GM18873 (cell line): ENCODE measurements around the gene CEP104.

ENCODE experiments used
- ATAC-seq: cut with Tn5 transposase; IDR thresholded peaks from one replicate; pipeline ENCODE4 v1.9.1; 2021; ENCODE audit warnings: mild to moderate bottlenecking, moderate library complexity, moderate number of reproducible peaks; ENCODE audit not compliant: unreplicated experiment, low FRiP score

CEP104 gene

DNA sequence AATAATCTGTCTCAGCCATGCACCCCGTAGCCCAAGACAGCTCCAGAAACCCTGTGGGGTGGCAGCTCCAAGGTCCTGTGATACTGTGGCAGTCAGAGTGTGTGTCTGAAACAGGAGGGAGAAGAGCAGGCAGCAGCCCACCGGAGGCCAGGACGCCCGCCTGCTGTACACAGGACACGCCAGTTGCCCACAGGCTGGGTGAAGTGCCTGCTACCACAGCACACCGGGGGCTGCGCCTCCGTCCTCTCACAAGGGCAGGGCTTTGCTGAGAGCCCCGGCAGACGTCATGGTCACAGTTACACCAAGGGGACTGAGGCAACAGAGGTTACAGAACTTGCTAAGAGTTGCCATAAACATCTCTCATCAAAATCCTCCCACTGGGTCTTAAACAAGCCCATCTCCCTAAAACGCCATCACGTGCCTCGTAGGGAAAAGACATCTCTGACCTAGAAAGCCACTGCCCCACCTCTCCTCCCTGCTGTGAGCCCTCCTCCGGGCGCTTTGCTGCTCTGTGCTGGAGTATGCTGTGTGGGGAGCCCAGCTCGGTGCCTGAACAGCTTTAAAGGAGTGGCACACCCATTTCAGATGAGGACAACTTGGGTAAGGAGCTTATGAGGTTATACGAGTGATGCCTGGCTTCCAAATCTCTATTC, 37.7 kb upstream of the CEP104 start:
- ATAC-seq: no peak

DNA sequence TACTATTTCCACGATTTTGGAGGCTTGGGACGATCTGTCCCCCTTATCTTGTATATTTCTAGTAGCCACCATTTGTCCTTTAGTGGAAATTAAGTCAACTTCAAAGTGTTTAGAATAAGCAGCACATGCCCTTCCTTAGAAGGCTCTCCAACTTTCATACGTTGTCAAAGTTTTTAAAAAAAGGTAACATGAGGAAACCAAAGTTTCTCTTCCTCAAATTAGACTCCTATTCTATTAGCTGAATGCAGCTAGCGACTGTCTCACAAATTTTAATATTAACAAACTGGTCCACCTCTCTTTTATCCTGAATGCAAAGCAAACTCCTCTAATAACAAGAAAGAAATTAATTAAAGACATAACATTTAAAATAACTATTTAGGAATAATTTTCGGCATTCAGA, 36.2 kb upstream of the CEP104 start:
- no peak for ATAC-seq

DNA sequence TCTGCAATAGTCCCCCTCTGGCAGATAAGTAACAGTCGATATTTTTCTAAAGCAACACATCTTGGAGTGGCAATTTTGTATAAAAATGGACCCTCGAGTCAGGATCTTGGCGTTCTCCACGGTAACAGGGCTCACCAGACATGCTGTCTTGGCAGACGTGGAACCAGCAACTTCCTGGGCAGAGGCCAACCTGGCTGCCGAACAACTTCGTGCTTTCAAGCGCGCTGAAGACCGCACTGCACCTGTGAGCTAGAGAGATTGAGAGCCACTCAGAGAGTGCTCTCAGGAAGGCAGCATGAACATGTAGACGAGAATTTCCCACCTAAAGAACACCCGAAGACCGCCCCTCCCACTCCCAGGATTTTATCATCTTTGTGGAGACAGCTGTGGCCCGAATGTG, 35.7 kb upstream of the CEP104 start:
- no peak for ATAC-seq

GRCh38 chr1:3891329-3891865, 34.4 kb upstream of the CEP104 start:
- no peak for ATAC-seq

GRCh38 chr1:3890389-3891328, 33.6 kb upstream of the CEP104 start:
- ATAC-seq: no peak

DNA sequence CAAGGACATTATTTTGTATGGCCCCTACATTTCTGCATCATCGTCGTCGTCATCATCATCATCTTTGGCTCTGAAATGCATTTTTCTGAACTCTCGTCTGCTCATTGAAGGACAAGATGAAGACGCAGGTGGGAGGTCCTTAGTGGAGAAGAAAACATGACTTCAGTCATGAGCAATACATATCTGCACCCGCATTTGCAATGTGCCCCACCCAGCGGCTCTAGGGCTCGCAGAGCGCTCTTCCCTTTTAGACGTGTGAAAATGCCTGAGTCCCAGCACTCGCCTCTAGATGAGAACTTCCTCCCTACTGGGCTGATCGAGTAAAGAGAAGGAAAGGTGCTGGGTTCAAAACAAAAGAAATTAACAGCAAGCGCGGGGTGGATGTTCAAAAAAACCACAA, 32.9 kb upstream of the CEP104 start:
- ATAC-seq: no peak

DNA sequence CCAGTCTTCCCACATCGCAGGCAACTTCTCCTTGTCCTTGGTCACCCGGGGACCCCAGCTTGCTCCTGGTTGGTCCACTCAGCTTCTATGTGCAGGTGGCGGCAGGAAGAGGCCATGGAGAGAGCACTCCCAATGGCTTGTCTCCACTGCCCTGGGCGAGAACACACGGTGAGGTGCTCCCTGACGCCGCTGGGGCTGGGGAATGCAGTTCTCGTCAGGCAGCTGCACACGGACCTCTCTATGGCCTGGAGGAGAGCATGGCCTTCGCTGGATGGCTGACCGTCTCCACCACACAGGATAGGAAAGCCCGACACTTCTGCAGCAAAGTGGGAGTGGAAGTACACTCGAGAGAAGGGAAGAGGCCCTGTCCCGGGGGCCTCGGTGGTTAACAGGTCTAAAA, 31.3 kb upstream of the CEP104 start:
- ATAC-seq: no peak

- no peak for ATAC-seq
These were observed 29.7 kb upstream of the CEP104 start for GRCh38 chr1:3886691-3887090.

DNA sequence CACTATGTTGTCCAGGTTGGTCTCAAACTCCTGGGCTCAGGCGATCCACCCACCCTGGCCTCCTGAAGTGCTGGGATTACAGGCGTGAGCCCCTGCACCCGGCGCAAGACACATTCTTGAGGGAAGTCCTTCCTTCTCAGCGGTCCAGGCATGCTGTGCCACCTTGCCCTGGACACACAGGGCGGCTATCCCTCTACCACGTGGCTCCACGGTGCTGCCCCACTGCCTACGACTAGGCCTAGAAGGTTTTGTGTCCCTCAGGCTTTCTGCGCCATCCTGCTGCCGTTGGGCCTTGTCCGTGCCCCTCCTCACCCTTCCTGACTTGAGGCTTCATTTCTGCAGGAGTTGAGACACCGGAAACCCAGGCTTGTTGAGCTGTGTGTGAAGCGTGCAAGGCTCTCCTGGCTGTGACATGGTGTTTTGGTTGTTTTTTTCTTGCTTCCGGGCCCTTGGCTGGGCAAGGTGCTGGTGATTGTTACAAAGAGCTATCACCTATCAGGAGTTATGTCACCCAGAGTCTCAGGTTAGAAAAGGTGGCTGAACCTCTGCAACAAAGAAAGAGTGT, 29.2 kb upstream of the CEP104 start:
- no peak for ATAC-seq

DNA sequence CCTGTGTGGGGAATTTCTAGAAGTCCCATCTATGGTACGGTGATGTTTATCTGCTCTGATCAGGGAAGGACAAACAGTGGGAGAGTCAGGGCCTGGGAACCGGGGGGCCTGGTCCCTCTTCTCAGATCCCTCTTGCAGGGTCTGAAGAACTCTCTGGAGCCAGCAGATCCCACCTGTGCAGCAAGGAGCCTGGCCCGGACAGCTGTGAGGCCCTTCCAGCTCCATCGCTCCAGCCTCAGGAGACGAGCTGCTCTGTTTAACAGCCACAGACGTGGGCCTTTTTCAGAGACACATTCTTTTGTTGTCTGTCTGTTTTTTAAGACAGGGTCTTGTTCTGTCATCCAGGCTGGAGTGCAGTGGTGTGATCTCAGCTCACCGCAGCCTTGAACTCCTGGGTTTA, 28.6 kb upstream of the CEP104 start:
- no peak for ATAC-seq

DNA sequence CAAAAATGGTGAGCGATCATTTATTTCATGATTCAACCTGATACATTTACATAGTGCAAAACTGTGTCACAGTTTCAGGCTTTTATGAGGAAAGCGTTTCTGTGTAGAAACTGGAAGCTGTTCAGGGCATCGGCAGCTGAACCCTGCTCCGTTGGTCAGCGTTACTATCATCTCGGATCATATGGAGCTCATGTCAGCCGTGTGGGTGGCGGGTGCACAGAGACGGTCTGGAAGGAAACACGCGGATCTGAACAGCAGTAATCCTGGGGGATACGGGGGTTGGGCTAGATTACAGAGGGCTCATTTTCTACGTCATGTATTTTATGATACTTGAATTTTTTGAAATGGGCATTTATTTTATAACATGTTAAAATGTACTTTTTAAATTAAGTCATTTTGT, 28.0 kb upstream of the CEP104 start:
- no peak for ATAC-seq

GRCh38 chr1:3883194-3883925, 26.3 kb upstream of the CEP104 start:
- no peak for ATAC-seq

GRCh38 chr1:3881193-3881480, 24.1 kb upstream of the CEP104 start:
- no peak for ATAC-seq

DNA sequence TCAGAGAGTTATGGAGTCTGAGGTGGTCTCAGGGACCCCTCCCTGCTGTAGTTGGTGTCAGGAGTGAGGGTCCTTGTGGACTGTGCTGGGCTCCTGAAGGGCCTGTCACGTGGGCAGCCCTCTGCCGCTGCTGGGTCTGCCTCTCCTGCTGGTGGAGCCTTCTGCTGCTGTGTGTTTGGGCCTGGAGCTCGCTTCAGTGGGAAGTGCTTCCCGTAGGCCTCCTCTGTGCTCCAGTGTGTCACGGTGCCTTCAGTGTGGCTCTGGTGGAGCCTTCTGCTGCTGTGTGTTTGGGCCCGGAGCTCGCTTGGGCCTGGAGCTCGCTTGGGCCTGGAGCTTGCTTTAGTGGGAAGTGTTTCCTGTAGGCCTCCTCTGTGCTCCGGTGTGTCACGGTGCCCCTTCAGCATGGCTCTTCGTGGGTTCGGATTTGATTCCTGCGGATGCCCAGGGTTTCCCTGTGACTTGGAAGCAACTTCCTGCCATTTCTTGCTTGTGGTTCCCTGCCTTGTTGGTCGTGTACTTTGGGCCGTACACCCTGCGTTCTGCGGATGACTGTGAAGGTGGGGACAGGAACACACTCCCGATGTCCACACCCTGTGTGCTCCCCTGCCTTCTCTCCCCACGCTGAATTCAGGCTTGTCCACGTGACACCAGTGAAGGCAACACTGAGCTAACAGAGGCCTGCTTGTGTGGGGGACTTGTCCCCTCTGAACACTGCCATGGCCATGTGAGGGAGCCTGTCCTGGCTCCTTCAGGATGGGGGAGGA, 23.6 kb upstream of the CEP104 start:
- no peak for ATAC-seq

- no peak for ATAC-seq
These were observed 22.9 kb upstream of the CEP104 start for GRCh38 chr1:3879787-3880428.

GRCh38 chr1:3879099-3879498, 22.1 kb upstream of the CEP104 start:
- ATAC-seq: no peak

GRCh38 chr1:3876716-3877115, 19.7 kb upstream of the CEP104 start:
- no peak for ATAC-seq

GRCh38 chr1:3874736-3875135, 17.7 kb upstream of the CEP104 start:
- ATAC-seq: no peak

DNA sequence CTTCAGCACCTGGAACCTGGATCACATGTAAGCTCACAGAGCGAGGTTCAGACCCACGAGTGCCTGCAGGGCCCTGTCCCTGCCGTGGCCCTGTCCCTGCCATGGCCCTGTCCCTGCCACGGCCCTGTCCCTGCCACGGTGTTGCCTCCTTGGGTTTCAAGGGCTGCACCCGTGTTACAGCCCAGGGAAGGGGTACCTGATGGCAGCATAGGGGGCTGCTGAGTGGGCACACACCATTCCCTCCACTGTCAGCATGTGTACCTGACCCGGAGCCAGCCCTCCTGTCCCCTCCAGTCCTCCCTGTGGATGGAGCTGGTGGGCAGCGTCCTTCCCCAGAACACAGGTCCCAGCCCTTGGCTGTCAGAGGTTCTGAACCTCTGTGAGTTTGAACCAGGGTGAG, 15.5 kb upstream of the CEP104 start:
- ATAC-seq: no peak

GRCh38 chr1:3871451-3871805, 14.4 kb upstream of the CEP104 start:
- ATAC-seq: no peak
